Stimulated activated CD4-positive, alpha-beta T cell treated with anti-CD3 and anti-CD28 coated beads, Interleukin-1b, Interleukin-23, amount 100 ng/mL, for 24 hours (primary cell): ENCODE measurements around the gene GPHB5.
"Not testable (repeated sequence)": the region's sequence is repeated elsewhere in the genome, so short reads cannot be mapped to it uniquely, and the experiment has no call there.

Source experiments
- DNase-seq, 4 experiments: peaks; one replicate each; pipeline ENCODE4 v3.0.0-alpha.2; 2020; ENCODE audit warnings: low read depth in 4 of 4, low spot score in 1 of 4

Gene GPHB5

DNA sequence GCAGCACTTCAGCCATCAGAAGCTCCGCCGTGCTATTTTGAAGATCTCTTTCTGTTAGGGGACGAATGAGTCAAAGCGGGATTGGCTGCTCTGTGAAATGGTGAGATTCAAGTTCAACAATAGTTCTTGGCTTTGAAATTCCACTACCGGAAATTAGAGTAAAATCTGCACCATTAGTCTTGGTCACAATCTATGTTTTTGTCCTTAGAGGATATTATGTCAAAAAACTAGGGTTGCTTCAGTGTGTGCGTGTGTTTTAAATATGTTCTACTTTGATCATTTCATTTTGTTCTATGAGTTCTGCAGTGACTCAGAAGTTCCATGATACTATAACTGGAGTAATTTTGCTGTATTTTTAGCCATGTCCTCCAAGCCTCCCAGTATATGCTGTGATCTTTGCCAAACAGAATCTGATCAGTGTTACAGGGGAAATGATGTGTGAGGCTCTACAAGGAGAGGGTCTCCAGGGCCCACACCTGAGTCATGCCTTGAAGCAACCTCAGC lies 22.6 kb downstream of the GPHB5 start:
- DNase-seq, result no peak

DNA sequence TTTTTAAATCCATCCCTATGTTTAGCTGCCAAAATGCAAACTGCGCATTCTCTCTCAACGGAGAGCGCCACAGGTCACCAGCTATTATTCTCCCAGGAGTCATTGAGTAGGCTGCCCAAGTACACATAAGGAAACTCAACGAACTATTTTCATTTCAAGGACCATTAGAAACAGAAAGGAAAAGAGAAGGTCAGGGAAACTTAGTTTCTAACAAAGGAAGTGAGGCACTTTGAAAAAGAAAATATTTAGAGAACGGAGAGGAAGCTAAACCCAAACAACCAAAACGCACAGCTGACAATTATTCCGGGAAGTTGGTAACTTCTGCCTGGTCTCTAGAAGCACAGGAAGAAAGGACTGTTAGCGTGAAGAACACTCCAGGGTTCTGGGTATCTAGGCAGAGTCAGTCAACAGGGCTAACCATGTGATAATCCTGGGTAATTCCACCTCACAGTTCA lies 23.5 kb downstream of the GPHB5 start:
- DNase-seq, result no peak

DNA sequence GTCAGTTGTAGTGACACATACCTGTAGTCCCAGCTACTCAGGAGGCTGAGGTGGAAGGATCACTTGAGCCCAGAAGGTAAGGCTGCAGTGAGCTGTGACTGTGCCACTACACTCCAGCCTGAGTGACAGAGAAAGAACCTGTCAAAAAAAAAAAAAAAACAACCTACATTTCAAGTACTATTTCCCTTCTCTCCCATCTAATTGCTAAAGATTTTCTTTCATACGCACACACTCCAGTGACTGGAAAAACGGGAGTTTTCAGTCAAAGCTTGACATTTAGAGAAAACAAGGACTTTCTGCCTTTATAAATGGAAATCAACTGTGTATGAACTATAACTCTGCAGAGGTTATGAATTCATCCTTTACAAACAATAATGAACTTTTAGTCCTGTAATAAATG lies 25.9 kb downstream of the GPHB5 start:
- DNase-seq, result no peak

DNA sequence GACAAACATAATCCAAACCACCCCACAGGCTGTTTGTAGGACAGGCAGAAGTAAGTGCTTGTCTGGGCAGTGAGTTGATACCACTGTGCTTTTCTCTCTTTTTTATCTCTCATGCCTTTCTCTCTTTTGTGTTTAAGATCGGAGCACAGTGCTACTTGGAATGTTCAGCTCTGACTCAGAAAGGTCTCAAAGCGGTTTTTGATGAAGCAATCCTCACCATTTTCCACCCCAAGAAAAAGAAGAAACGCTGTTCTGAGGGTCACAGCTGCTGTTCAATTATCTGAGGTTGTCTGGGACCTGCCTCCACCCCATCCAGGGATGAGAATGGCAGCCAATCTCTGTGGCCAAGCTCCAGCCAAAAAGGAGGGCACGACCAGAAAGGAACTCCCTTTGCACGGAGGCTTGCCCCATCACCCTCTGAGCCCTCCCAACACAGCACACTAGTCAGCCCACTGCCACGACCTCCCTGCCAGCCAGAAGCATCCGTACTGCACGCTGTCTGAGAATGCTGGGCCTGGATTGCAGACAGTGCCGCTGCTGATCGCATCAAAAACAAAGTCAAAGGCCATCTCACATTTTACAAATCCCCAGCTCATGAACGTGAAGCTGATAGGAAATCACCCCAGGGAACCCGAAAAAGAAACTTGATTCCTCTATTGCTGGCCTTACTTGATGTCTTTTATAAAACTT lies 27.8 kb downstream of the GPHB5 start:
- DNase-seq, result no peak

DNA sequence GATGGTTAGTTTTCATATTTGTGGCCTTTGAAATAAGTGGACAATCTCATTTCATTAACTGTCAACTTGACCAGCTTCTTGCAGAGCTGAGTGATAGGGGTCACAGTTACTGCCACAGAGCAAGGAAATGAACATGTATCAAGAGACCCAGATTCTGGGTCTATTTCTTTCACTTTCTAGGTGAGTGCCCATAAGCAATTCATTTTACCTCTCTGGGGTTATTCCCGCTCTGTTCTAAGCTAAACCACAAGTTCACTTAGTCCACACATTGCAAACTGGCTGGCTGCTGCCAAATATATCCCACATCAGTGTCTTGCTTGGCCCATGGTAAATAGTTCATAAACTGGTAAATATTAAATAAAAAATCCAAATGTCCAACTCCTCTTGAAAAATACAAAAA lies 29.9 kb downstream of the GPHB5 start:
- no peak for DNase-seq

DNA sequence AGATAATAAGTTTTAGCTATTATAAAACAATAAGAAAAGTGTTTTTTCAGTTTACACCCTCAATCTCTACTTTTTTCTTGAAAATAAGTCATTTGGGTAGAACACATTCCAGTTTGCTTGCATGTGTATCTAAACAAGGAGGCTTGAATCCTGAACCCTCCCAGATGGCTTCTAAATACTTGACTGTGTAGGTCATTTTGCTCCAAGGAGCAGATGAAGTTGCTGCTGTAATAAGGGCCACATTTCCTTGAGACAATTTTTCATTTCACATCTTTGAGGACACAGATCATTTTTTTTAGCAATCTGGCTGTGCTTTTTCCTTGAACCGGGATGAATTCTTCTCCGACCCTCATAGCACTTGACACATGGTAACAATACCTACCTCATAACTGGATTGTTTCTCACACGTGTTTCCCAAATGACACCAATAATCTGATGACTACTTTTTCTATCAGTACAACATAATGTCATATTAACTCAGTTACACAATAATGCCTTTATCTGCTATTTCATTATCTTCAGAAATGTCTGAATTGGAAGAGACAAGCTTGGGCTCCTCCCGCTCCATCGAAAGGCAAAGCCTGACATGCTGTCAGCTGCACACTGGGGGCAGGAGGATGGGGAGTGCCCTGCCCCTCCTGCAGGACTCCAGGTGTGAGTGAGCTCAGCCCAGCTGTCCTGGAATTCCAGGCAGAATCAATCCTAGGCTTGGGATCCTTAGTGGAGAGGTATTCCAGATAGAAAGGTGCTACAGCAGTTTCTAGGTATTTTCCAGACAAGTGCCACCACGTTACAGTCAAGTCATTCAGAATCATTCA lies 30.9 kb downstream of the GPHB5 start:
- DNase-seq, result no peak

DNA sequence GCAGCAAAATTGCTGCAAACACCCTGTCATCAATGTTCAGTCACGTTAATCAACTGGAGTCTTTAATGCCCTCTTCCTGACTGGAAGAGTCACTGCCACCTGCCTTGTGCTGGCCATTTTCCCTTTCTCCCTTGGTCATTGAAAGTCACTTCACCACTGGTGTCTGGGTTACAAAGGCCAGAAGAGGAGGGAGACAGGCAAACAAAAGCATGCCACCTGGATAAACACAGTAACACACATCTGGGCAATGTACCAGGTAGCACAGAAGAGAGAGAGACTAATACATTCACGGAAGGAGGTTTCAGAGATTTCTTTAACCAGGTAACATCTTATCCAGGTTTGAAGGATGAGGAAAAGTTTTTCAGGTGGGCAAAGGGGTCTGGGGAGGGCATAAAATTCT lies 32.7 kb downstream of the GPHB5 start:
- no peak for DNase-seq

DNA sequence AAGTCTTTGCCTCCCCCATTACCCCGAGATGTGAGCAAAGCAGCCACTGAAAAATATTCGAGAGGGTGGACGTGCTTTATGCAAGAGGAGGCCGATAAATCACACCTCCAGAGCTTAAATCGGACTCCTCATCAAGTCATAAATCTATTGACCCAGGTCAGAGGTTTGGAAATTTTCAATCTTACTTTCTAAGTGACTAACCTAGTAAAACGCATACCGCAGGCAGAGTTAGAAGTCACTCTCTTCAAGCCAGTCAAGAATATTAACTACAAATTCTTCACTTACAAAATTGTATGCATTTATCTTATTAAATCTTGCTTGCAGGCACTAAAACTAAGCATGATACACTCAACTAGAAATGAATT lies 34.9 kb downstream of the GPHB5 start:
- DNase-seq, result no peak

DNA sequence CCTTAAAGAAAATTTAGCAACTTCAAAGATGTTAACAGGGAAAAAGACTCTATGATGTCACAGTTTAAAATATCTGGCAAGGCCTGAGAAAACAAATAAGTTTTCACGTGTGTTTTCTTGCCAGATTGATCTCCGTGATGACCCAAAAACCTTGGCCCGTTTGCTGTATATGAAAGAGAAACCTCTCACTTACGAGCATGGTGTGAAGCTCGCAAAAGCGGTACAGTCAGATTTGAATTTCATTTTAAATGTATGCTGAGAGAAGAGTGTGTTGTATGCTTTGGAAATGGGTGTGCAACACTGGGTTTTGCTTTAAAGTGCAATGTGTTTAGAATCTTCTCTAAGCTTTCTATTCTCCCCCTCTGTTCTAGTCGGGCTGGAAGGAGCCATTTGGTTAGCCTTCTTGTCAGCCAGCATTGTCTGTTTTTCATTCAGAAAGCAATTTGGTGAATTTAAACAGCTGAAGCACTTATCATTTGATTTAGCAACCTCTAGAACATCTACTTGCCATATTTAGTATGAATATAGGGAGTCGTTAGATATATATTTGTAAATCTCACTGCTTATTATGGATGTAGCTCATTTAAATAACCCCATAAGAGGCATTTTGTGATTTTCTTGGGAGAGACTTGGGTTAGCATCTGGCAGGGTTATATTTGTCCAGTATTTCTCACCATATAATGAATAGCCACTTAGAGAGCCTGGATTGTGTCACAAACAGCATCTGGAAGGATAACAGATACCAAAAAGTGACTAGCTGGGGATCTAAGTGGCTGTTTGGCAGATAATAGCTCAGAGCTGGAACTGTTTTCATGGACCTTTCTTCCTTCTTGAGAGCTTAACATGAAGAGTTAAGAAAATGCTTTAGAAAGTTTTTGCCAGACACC lies 35.5 kb downstream of the GPHB5 start:
- no peak for DNase-seq

DNA sequence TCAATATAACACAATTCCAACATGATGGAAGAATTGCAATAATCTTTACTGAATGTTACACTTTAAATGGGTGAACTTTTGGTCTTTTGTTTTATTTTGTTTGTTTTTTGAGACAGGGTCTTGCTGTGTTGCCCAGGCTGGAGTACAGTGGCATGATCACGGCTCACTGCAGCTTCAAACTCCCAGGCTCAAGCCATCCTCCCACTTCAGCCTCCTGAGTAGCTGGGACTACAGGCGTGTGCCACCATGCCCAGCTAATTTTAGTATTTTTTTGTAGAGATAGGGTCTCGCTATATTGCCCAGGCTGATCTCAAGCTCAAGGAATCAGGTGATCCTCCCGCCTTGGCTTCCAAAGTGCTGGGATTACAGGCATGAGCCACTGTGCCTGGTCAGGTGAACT lies 38.8 kb downstream of the GPHB5 start:
- not testable (repeated sequence) for DNase-seq

DNA sequence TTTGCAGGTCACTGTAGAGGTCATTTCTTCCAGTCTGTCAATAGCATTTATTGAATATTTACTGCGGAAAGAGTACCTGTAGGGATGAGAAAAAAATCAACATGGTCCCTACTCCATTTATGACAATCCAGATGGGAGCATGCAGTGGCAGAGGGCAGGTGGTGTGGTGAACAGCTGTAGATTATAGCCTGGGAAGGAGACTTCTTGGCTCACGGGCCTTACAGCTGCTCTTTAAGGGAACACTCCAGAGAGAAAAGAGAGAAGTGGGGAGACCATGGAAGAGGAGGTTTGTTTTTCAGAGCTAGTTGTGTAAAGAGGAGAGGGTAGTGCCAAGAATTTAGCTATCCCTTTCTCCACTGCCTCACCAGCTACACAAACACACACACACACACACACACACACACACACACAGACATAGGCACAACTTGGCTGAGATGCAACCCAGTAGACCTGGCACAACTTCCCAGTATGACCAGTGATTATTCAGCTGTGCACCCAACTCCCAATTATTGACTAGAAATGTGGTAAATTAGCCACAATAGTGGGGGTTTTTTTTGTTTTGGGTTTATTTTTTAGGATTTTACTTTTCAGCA lies 41.0 kb downstream of the GPHB5 start:
- DNase-seq, result no peak

DNA sequence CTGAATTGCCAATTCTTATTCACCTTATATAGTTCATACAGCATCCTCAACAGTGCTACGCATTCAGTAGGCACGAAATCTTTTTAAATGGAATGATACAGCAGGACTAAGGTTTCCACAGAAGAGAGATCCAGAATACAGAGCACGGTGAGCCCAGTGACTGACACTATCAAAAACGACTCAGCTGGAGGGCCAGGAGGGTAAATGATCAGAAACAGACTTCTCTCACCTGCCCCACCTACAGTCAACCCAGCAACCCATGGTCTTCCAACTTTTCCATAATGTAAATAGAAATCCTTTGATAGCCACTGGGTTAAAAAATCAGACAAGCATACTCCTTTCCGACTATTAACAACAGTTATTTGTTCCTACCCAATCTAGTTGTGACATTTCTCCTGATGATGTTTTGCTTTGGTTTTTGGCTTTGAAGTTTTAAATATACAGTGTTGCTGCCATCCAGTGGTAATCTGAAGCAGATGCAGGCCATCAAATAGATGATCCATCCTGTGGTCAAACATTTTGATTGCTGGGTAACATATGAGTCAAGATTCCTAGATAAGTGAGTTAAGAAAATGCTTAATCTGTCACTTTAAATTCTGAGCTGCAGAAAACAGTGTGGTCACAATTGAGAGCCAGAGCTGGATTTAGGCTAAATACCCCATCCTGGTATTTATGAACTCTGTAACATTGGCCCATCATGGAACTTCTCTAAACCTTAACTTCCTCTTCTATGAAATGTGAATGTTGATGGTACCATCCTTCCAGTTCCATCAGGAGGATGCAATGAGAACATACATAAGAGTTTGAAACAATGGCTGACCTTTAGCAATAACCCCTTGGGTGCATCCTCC lies 42.0 kb downstream of the GPHB5 start:
- DNase-seq, result no peak

DNA sequence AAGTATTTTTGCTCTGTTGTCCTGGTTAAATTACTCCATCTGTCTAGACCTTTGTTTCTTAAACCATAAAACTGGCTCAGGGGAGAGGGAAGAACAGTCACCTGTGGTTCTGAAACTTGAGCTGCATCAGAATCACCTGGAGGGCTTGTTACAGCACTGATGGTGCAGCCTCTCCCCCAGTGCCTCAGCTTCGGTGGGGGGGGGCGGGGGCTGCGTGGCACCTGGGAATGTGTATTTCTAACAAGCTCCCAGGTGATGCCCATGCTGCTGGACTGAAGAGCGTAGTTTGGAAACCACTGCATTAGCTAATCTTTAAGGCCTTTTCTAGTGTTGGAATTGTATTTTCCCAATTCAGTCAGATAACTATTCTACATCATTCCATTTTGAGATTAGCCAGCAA lies 42.7 kb downstream of the GPHB5 start:
- no peak for DNase-seq

DNA sequence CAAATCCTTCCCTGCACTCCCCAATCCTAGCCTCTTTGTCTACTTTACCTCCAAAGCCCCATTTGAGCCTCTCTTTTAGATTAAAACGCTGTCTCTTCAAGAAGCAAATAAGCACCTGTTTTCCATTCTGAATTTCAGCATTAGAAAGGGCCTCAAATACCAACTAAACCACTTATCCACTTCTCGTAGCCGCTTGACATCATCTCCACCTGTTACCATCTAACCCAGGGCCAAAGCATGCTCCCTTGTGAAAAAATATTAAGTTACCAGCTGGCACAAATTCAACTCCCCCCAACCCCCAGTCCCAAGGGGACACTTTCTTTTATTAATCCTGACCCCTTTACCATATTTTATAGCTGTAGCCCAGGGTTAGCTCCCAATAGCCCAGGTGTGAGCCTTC lies 43.1 kb downstream of the GPHB5 start:
- DNase-seq, result no peak

DNA sequence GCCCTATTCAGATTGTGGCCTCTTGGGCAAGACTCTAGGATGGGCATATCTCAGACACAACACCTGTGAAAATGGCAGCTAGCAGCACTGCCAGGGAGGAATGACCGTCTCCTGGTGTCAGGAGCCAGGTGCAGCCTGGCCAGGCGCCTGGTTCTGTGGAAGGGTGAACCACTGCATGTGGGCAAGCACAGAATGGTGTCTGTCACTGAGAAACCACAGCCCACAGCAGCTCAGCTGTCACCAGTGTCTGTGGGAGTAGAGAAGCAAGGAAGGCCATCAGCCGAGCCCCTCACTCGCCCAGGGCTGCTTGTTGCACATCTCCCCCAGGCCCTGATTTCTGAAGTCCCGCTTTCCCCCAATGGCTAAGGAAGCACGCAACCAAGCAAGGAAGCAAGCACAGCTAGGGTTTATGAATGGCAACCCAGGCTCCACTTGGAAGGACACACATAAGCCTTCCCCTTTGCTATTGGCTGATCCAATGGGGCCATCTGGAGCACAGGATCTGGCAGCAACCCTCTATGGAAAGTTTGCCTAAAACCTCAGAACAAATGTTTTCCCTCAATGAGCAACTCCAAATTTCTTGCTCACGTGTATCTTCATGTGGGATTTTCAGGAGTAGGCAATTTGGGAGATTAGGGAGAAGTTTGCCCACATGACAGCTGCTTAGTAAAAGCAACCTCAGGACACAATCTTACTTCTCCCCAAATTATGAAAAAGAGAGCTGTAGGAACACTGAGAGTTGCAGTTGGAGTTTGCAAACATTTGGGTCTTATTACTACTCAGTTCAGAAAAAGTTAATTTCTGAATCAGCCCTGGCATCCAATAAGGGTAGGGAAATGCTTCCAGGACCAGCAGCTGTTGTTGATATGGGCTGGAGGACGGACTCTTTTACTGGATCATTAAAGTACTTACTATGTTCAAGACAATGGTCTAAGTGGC lies 44.7 kb downstream of the GPHB5 start:
- no peak for DNase-seq

DNA sequence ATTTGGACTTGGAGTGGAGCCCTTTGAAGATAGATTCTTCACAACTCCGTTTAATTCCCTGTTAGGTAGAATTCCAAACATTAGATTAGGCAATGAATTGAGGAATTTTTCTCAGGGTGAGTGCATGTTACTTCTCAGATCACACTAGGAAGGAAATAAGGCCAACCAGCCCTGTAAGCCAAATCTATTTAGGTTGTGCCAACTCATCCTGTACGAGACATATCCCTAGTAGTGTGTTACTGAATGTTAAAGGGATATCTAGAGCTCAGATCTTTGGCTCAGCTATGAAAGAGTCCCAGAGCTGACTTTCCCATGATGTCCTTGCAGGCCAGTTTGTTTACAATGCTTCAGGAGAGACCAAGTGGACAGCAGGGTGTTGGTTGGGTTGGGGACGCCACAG lies 45.6 kb downstream of the GPHB5 start:
- DNase-seq, result no peak

DNA sequence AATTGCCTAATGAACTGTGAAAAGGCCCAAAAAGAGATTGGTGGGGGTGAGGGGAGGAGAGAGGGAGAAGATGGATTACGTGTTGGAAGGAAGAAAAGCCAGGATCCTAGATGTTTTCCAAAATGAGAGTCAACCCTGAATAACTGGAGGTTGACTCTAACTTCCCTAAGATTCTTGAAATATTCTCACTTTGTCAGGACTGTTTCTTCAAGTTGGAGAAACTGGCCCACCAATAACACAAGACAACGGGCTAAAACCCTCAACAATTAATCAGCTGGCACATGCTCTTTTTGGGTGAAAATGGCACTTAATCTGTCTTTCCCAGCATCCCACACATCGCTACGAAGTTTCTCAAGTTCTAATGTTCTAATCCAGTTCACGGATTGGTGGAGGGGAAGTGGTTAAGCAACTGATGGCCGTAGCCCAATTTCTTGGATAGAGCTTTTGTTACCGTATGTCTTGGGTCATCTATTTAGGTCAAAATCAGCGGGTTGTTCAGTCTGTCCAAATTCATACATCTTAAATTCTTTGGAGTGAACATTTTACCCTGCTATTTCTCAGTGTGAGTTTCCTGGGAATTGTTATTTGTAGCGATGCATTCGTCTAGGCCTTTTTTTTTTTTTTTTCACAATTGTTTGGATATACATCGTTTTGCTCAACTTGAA lies 49.0 kb downstream of the GPHB5 start:
- DNase-seq, result no peak

DNA sequence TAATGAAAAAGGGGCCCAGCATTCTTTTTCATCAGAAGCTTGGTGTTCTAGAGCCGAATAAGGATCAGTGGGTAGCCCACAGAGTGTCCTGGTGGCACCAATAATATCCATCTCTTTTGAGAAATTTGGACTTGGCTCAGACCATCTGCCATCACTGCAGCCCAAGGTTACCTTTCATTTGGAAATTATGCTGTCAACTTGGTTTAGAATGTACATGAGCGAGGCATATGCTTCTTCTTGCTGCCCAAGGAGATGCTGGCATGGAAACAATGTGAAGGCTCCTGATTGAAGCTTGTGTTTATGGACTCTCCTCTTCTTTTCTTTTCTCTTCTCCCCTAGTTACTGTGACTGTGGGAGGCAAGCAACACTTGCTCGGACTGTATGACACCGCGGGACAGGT lies 50.0 kb downstream of the GPHB5 start:
- DNase-seq, result no peak

DNA sequence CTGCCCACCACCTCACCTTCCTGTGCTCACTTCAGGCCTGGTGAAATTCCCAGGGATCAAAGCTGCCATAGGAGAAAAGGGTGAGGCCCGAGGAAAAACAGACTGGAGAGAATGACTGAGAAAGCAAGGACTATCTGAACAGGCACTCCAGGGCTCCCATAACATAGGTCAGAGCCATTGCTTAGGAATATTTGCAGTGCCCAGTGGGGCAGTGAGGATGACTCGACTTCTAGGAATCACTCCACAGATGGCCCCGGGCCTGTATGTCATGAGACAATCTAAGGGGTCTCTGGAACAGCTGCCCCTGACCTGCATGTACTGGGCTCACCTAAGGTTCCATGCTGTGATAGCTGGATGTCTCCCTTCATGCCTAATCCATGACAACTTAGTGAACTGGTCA lies 51.6 kb downstream of the GPHB5 start:
- DNase-seq, result no peak
